ENCODE data around the gene TGFBR3L. TPM values are rescaled to one million over a fixed set of nuclear protein-coding genes. Genes with fewer than 3 reads are reported as not detected.
"Not testable (repeated sequence)": the region's sequence is repeated elsewhere in the genome, so short reads cannot be mapped to it uniquely, and the experiment has no call there.

The TGFBR3L gene
- total RNA-seq, 2 experiments from 2014 or later: 1.7 to 3.7 TPM

- no peak for DNase-seq
- Mint-ChIP-seq H3K4me3 (peak overlapping the region; percentile 72), H3K36me3 (ENCODE audit: low read depth) (peaks cover 5% of the 10 kb centered on the region), H3K27ac (no peak overlapping the region), H3K27me3 (ENCODE audit: low read depth) (peaks cover 27% of the 10 kb centered on the region), H3K4me1 (ENCODE audit: low read depth) (peaks cover 32% of the 10 kb centered on the region), H3K9me3 (no peaks in the 10 kb centered on the region)
- CTCF ChIA-PET: interaction anchor here (1.1 to 2.4 kb wide), 3 partner anchors 13 to 48 kb away, joined by 3 to 7 read pairs (median 6); partner anchors contain the start of genes MAP2K7 and TIMM44
- intact Hi-C loops (cut with micrococcal nuclease): no loop called here
These were observed 2.3 kb downstream of the TGFBR3L start for GRCh38 chr19:7916955-7917266.

DNA sequence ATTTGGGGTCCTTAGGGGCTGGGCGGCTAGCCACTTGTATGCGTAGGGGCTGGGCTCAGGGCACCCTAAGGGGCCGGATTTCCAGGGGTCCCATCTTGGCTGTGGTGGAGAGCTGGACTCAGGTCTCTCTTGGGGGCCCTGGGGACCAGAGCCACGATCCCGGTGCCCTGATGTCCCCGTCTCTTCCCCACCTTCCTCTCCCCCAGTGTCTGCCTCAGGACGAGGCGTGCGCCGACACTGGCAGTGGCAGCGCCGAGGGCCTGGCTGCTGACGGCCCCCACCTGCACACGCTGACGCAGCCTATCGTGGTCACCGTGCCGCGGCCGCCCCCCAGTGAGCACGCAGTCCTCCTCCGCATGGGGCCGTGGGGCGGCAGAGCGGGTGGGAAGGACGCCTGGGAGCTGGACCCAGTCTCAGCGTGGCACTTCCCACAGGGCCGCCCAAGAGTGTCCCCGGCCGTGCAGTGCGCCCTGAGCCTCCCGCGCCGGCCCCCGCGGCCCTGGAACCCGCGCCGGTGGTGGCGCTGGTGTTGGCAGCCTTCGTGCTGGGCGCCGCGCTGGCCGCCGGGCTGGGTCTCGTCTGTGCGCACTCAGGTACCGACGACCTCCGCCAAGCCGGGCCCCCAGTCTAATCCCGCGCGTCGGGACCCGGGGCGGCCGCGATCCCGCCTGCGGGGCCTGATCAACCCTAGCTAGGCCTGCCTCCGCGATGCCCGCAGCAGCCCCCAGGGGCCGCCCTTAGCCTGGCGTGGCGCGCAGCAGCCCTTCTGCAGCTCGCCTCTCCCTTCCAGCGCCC, 2.8 kb downstream of the TGFBR3L start:
- peak overlapping the region; percentile 72 for H3K4me3 Mint-ChIP-seq
- CTCF ChIA-PET: interaction anchor here (0.6 to 2.4 kb wide), 5 partner anchors 14 to 48 kb away, joined by 3 to 7 read pairs (median 3); partner anchors contain the start of genes MAP2K7 and TIMM44
- H3K9me3 Mint-ChIP-seq: no peaks in the 10 kb centered on the region
- intact Hi-C loops (cut with micrococcal nuclease): no loop called here
- H3K27ac Mint-ChIP-seq: no peak overlapping the region
- peaks cover 27% of the 10 kb centered on the region for H3K27me3 Mint-ChIP-seq (ENCODE audit: low read depth)
- peaks cover 2% of the 10 kb centered on the region for H3K36me3 Mint-ChIP-seq (ENCODE audit: low read depth)
- peaks cover 35% of the 10 kb centered on the region for H3K4me1 Mint-ChIP-seq (ENCODE audit: low read depth)
- DNase-seq: peak; percentile 68

- H3K27me3 Mint-ChIP-seq (ENCODE audit: low read depth): peaks cover 27% of the 10 kb centered on the region
- H3K9me3 Mint-ChIP-seq; H3K36me3 Mint-ChIP-seq (ENCODE audit: low read depth); DNase-seq; H3K27ac Mint-ChIP-seq; intact Hi-C loops (cut with micrococcal nuclease): not testable (repeated sequence)
- H3K4me1 Mint-ChIP-seq (ENCODE audit: low read depth): peaks cover 35% of the 10 kb centered on the region
- peak overlapping the region; percentile 42 for H3K4me3 Mint-ChIP-seq
- CTCF ChIA-PET: interaction anchor here (0.6 to 2.4 kb wide), 5 partner anchors 14 to 49 kb away, joined by 3 to 7 read pairs (median 3); partner anchors contain the start of genes MAP2K7 and TIMM44
These were observed 3.5 kb downstream of the TGFBR3L start for GRCh38 chr19:7918062-7918614.

GRCh38 chr19:7918615-7919421, 4.2 kb downstream of the TGFBR3L start:
- Mint-ChIP-seq H3K36me3 (ENCODE audit: low read depth) (no peaks in the 10 kb centered on the region), H3K27me3 (ENCODE audit: low read depth) (peaks cover 27% of the 10 kb centered on the region), H3K4me1 (ENCODE audit: low read depth) (peaks cover 35% of the 10 kb centered on the region), H3K9me3 (no peaks in the 10 kb centered on the region), H3K4me3 (peak overlapping the region; percentile 81), H3K27ac (no peak overlapping the region)
- DNase-seq: no peak
- CTCF ChIA-PET: interaction anchor here (1.4 to 2.4 kb wide), 3 partner anchors 25 to 50 kb away, joined by 7 to 12 read pairs (median 8); partner anchors contain the start of gene TIMM44
- intact Hi-C loops (cut with micrococcal nuclease): no loop called here

GRCh38 chr19:7919610-7920518, 5.2 kb downstream of the TGFBR3L start, which contains the start of gene SNAPC2:
Gene SNAPC2, plus strand, starts transcription at chr19:7920338. Its CDS starts 29 bp downstream, at chr19:7920367.
- peak; percentile 96 for DNase-seq
- peaks cover 38% of the 10 kb centered on the region for H3K4me1 Mint-ChIP-seq (ENCODE audit: low read depth)
- no peaks in the 10 kb centered on the region for H3K36me3 Mint-ChIP-seq (ENCODE audit: low read depth)
- peak within 1 kb of the TSS; percentile 81 for H3K4me3 Mint-ChIP-seq
- CTCF ChIA-PET: interaction anchor here (0.7 to 2.4 kb wide), 7 partner anchors 10 to 352 kb away, joined by 3 to 12 read pairs (median 4); partner anchors contain the start of genes TIMM44 and TRAPPC5
- H3K27ac Mint-ChIP-seq: peak within 1 kb of the TSS; percentile 73
- intact Hi-C loops (cut with micrococcal nuclease): loop anchor here (1.0 to 2.0 kb wide), 7 partner anchors 17 to 401 kb away; partner anchors contain the start of genes MAP2K7, NDUFA7, RPS28 and TIMM44
- H3K9me3 Mint-ChIP-seq: no peaks in the 10 kb centered on the region
- H3K27me3 Mint-ChIP-seq (ENCODE audit: low read depth): peaks cover 25% of the 10 kb centered on the region

GRCh38 chr19:7920519-7921301, 6.1 kb downstream of the TGFBR3L start:
- peaks cover 36% of the 10 kb centered on the region for H3K4me1 Mint-ChIP-seq (ENCODE audit: low read depth)
- no peaks in the 10 kb centered on the region for H3K36me3 Mint-ChIP-seq (ENCODE audit: low read depth)
- H3K27ac Mint-ChIP-seq: peak overlapping the region; percentile 73
- no peaks in the 10 kb centered on the region for H3K9me3 Mint-ChIP-seq
- intact Hi-C loops (cut with micrococcal nuclease): loop anchor here (1.0 to 2.0 kb wide), 7 partner anchors 17 to 401 kb away; partner anchors contain the start of genes MAP2K7, NDUFA7, RPS28 and TIMM44
- peak overlapping the region; percentile 81 for H3K4me3 Mint-ChIP-seq
- CTCF ChIA-PET: interaction anchor here (0.9 to 2.4 kb wide), 7 partner anchors 9 to 352 kb away, joined by 3 to 12 read pairs (median 4); partner anchors contain the start of genes TIMM44 and TRAPPC5
- peak; percentile 100 for DNase-seq
- H3K27me3 Mint-ChIP-seq (ENCODE audit: low read depth): peaks cover 17% of the 10 kb centered on the region

- DNase-seq: no peak
- peaks cover under 1% of the 10 kb centered on the region for H3K36me3 Mint-ChIP-seq (ENCODE audit: low read depth)
- peak overlapping the region; percentile 73 for H3K27ac Mint-ChIP-seq
- peaks cover 14% of the 10 kb centered on the region for H3K27me3 Mint-ChIP-seq (ENCODE audit: low read depth)
- H3K4me3 Mint-ChIP-seq: peak overlapping the region; percentile 81
- H3K4me1 Mint-ChIP-seq (ENCODE audit: low read depth): peaks cover 39% of the 10 kb centered on the region
- CTCF ChIA-PET: interaction anchor here (1.0 to 2.4 kb wide), 6 partner anchors 8 to 353 kb away, joined by 3 to 12 read pairs (median 4); partner anchors contain the start of gene TIMM44
- intact Hi-C loops (cut with micrococcal nuclease): loop anchor here (2.0 kb wide), 2 partner anchors 69 to 241 kb away; partner anchors contain the start of gene TRAPPC5
- no peaks in the 10 kb centered on the region for H3K9me3 Mint-ChIP-seq
These were observed 6.8 kb downstream of the TGFBR3L start for GRCh38 chr19:7921302-7921966.

DNA sequence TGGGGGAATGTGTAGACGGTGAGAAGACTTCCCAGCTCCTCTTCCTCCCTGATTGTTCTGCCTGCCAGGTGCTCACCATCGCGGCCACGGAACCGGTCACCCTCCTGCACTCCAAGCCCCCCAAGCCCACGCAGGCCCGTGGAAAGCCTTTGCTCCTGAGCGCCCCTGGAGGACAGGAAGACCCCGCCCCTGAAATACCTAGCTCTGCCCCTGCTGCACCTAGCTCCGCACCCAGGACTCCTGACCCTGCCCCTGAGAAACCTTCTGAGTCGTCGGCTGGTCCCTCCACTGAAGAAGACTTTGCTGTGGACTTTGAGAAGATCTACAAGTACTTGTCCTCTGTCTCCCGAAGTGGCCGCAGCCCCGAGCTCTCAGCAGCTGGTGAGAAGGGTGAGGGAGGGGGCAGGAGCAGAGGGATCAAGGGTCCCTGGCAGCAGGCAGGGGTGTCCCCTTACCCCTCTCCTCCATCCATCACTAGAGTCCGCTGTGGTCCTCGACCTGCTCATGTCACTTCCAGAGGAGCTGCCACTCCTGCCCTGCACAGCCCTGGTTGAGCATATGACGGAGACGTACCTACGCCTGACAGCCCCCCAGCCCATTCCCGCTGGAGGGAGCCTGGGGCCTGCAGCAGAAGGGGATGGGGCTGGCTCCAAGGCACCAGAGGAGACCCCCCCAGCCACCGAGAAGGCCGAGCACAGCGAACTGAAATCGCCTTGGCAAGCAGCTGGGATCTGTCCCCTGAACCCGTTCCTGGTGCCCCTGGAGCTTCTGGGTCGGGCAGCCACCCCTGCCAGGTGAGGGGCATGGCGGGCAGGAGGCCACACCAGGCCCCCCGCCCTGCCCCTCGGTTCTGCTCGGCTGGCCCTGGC, 7.6 kb downstream of the TGFBR3L start:
- Mint-ChIP-seq H3K9me3 (no peaks in the 10 kb centered on the region), H3K36me3 (ENCODE audit: low read depth) (peaks cover 1% of the 10 kb centered on the region), H3K4me1 (ENCODE audit: low read depth) (peaks cover 36% of the 10 kb centered on the region), H3K27me3 (ENCODE audit: low read depth) (peaks cover 11% of the 10 kb centered on the region), H3K27ac (no peak overlapping the region), H3K4me3 (no peak overlapping the region)
- no peak for DNase-seq
- intact Hi-C loops (cut with micrococcal nuclease): loop anchor here (2.0 kb wide), 2 partner anchors 69 to 241 kb away; partner anchors contain the start of gene TRAPPC5
- CTCF ChIA-PET: interaction anchor here (1.2 to 1.6 kb wide), 2 partner anchors 53 to 60 kb away, joined by 3 to 4 read pairs; no protein-coding TSS in a partner anchor

DNA sequence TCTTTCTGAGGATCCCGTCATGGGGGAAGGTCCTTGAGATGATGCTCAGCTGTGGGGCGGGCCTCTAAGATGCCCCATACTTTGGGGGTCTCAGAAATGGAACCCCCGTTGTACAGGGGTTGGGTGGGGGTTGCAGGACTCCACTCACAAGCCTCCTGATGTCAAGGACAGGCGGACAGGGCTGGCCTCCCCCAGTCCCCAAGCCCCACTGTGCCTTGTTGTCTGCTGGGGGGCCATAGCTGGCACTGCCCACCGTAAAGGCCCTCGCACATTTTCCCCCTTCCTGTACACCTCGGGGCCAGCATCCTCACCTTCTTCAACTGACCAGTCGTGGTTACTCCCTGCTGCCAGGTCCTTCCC, 8.2 kb downstream of the TGFBR3L start:
- H3K9me3 Mint-ChIP-seq: no peaks in the 10 kb centered on the region
- H3K27me3 Mint-ChIP-seq (ENCODE audit: low read depth): peaks cover 10% of the 10 kb centered on the region
- CTCF ChIA-PET: interaction anchor here (1.2 to 1.6 kb wide), 2 partner anchors 53 to 61 kb away, joined by 3 to 4 read pairs; no protein-coding TSS in a partner anchor
- no peak overlapping the region for H3K4me3 Mint-ChIP-seq
- H3K4me1 Mint-ChIP-seq (ENCODE audit: low read depth): peaks cover 34% of the 10 kb centered on the region
- H3K27ac Mint-ChIP-seq: no peak overlapping the region
- no peak for DNase-seq
- H3K36me3 Mint-ChIP-seq (ENCODE audit: low read depth): peaks cover 1% of the 10 kb centered on the region
- intact Hi-C loops (cut with micrococcal nuclease): no loop called here
